Natural killer cell (primary cell): ENCODE measurements around the gene PEX10. TPM values are rescaled to one million over a fixed set of nuclear protein-coding genes. Genes with fewer than 3 reads are reported as not detected.

ENCODE experiments used
- ATAC-seq, 3 donors: fragments of 150-1000 bp in 2 of 3; fragments of 200-7000 bp in 1 of 3; cut with Tn5 transposase; 1 replicate in 1 of 3; 2 replicates in 2 of 3; pipeline ENCODE4 v1.10.0; 2021; ENCODE audit warnings: mild to moderate bottlenecking in 2 of 3, moderate library complexity in 2 of 3
- DNase-seq, 2 donors: peaks; one replicate each; pipeline versions ENCODE4 v3.0.0 to v3.0.0-alpha.2; 2013 to 2021; ENCODE audit warnings: mixed read lengths in 1 of 2
- H3K27ac ChIP-seq: one replicate; pipeline ENCODE4 v1.5.1; 2013; ENCODE audit warnings: mild to moderate bottlenecking, low read length
- H3K27me3 ChIP-seq: one replicate; pipeline ENCODE4 v1.6.1; 2013; ENCODE audit warnings: low read length; ENCODE audit not compliant: control insufficient read depth, insufficient read depth
- H3K36me3 ChIP-seq: one replicate; pipeline ENCODE4 v1.6.1; 2013; ENCODE audit warnings: low read length; ENCODE audit not compliant: control insufficient read depth, insufficient read depth
- H3K4me1 ChIP-seq: one replicate; pipeline ENCODE4 v1.6.1; 2013; ENCODE audit warnings: low read length; ENCODE audit not compliant: control insufficient read depth, insufficient read depth
- H3K4me3 ChIP-seq: one replicate; pipeline ENCODE4 v1.5.1; 2013; ENCODE audit warnings: low read length
- H3K9me3 ChIP-seq: one replicate; pipeline ENCODE4 v1.6.1; 2013; ENCODE audit warnings: low read length; ENCODE audit not compliant: control insufficient read depth, insufficient read depth
- H3K27ac Mint-ChIP-seq, 2 donors: one replicate each; pipeline ENCODE4 v1.8.0; 2022; ENCODE audit warnings: mild to moderate bottlenecking in 2 of 2, mixed read lengths in 2 of 2, moderate library complexity in 1 of 2
- H3K27me3 Mint-ChIP-seq, 2 donors: one replicate each; pipeline ENCODE4 v1.8.0; 2022; ENCODE audit warnings: low read depth in 2 of 2, mixed read lengths in 2 of 2
- H3K36me3 Mint-ChIP-seq: one replicate; pipeline ENCODE4 v1.8.0; 2022; ENCODE audit warnings: mixed read lengths
- H3K4me1 Mint-ChIP-seq, 2 donors: one replicate each; pipeline ENCODE4 v1.8.0; 2022; ENCODE audit warnings: mixed read lengths in 2 of 2
- H3K4me3 Mint-ChIP-seq: one replicate; pipeline ENCODE4 v1.8.0; 2022; ENCODE audit warnings: mild to moderate bottlenecking, moderate library complexity, mixed read lengths
- H3K9me3 Mint-ChIP-seq, 2 donors: one replicate each; pipeline ENCODE4 v1.8.0; 2022; ENCODE audit warnings: mixed read lengths in 2 of 2
- WGBS: methylation state at CpG from one replicate; pipeline ENCODE4 v1.1.7; 2013; ENCODE audit warnings: missing lambda C conversion rate; ENCODE audit not compliant: insufficient coverage; 5-methylcytosine and 5-hydroxymethylcytosine counted together
- intact Hi-C: fragments of 100-400 bp; cut with micrococcal nuclease; formaldehyde crosslinking; loops from one replicate; pipeline ENCODE4 v1.14.2; 2022
- total RNA-seq, 4 donors: library from RNA; stranded (reverse); fragments of 120-200 nt in 1 of 4; gene quantifications; one replicate each; pipeline versions ENCODE4 v1.2.3 to v1.2.4, GENCODE V29; 2013 to 2022
- TF ChIP-seq, protein P1 (sequence below): fragments of 200-600 bp; IDR thresholded peaks from one replicate; pipeline ENCODE4 v1.8.0; 2022; ENCODE audit warnings: antibody characterized with exemption

PEX10 gene
- total RNA-seq, 3 donors from 2014 or later (not counting 1 experiment from before 2014, with no cell fraction given) = 8.1 to 11.1 (median 9.8) TPM

DNA sequence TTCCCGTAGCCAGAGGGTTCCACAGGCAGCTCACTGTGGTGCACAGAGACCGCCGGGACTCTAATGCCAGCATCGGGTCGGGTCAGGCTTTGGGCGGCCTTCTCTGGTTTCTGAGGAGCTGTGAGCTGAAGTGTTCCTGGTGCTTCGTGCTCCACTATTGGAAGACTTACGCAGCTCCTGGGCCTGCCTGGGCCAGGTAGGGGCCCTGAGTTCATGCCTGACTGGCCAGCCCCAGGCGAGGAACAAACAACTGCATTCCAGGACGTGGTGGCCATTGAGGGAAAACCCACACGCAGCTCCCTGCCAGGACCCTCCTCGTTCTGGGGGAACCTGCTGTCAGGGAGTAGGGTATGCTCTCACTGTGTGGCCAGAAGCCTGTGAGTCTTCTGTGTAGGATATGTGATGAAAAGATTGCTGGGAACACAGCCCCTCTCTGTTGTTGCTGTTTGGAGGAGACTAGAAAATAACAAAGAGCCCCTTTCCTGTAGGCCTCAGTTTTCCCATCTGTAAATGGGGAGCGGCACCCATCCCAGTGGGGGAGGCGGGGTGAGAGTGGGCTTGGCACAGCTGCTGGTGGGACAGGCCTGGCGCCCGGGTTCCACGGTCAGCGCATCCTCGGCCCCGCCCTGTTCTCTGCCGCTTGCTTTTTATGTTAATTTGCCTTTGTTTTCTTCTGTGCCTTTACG lies 12.3 kb downstream of the PEX10 start:
- Histone ChIP-seq H3K4me3 (no peak overlapping the region), H3K36me3 (peaks cover 76% of the 10 kb centered on the region), H3K4me1 (no peaks in the 10 kb centered on the region), H3K27ac (no peak overlapping the region), H3K9me3 (no peaks in the 10 kb centered on the region), H3K27me3 (no peaks in the 10 kb centered on the region)
- WGBS = 96% methylated on average over 22 of the region's 22 CpGs
- no peak overlapping the region for H3K4me3 Mint-ChIP-seq
- H3K36me3 Mint-ChIP-seq = no peaks in the 10 kb centered on the region
- intact Hi-C loops = no loop called here
- no peaks in the 10 kb centered on the region for H3K27me3 Mint-ChIP-seq
- ATAC-seq (no peak), DNase-seq (no peak)
- TF ChIP-seq, protein P1, sequence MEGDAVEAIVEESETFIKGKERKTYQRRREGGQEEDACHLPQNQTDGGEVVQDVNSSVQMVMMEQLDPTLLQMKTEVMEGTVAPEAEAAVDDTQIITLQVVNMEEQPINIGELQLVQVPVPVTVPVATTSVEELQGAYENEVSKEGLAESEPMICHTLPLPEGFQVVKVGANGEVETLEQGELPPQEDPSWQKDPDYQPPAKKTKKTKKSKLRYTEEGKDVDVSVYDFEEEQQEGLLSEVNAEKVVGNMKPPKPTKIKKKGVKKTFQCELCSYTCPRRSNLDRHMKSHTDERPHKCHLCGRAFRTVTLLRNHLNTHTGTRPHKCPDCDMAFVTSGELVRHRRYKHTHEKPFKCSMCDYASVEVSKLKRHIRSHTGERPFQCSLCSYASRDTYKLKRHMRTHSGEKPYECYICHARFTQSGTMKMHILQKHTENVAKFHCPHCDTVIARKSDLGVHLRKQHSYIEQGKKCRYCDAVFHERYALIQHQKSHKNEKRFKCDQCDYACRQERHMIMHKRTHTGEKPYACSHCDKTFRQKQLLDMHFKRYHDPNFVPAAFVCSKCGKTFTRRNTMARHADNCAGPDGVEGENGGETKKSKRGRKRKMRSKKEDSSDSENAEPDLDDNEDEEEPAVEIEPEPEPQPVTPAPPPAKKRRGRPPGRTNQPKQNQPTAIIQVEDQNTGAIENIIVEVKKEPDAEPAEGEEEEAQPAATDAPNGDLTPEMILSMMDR = no peak
- no peaks in the 10 kb centered on the region for H3K9me3 Mint-ChIP-seq
- H3K4me1 Mint-ChIP-seq = peaks cover 5 to 11% of the 10 kb centered on the region in 2 donors
- peak overlapping the region; percentile 20 to 37 for H3K27ac Mint-ChIP-seq

- H3K27me3 Mint-ChIP-seq = no peaks in the 10 kb centered on the region
- DNase-seq (no peak), ATAC-seq (no peak)
- peaks cover 5% of the 10 kb centered on the region for H3K4me1 ChIP-seq
- no peaks in the 10 kb centered on the region for H3K27me3 ChIP-seq
- H3K36me3 Mint-ChIP-seq = no peaks in the 10 kb centered on the region
- TF ChIP-seq, protein P1 = no peak
- no peak overlapping the region for H3K4me3 ChIP-seq
- H3K27ac Mint-ChIP-seq = peak overlapping the region; percentile 48 to 74
- H3K27ac ChIP-seq = no peak overlapping the region
- H3K4me1 Mint-ChIP-seq = peaks cover 16 to 23% of the 10 kb centered on the region in 2 donors
- H3K9me3 Mint-ChIP-seq = no peaks in the 10 kb centered on the region
- 95% methylated on average over 7 of the region's 7 CpGs for WGBS
- H3K4me3 Mint-ChIP-seq = no peak overlapping the region
- no peaks in the 10 kb centered on the region for H3K9me3 ChIP-seq
- intact Hi-C loops = no loop called here
- H3K36me3 ChIP-seq = peaks cover 69% of the 10 kb centered on the region
Measured at GRCh38 chr1:2398871-2399270, 13.5 kb downstream of the PEX10 start.

- no peak overlapping the region for H3K27ac ChIP-seq
- Mint-ChIP-seq H3K36me3 (no peaks in the 10 kb centered on the region), H3K4me3 (no peak overlapping the region), H3K27me3 (no peaks in the 10 kb centered on the region), H3K9me3 (no peaks in the 10 kb centered on the region), H3K27ac (peak overlapping the region in 1 of 2 donors; percentile 45), H3K4me1 (peaks cover 33 to 39% of the 10 kb centered on the region in 2 donors)
- DNase-seq = no peak
- TF ChIP-seq, protein P1 = no peak
- no peak overlapping the region for H3K4me3 ChIP-seq
- peaks cover 58% of the 10 kb centered on the region for H3K36me3 ChIP-seq
- intact Hi-C loops = no loop called here
- no peaks in the 10 kb centered on the region for H3K27me3 ChIP-seq
- H3K4me1 ChIP-seq = peaks cover 22% of the 10 kb centered on the region
- 96% methylated on average over 19 of the region's 19 CpGs for WGBS
- H3K9me3 ChIP-seq = no peaks in the 10 kb centered on the region
- no peak for ATAC-seq
Measured at GRCh38 chr1:2397007-2397679, 15.2 kb downstream of the PEX10 start.
